H1 (cell line): ENCODE results near the gene IL1RAPL1. TPM values are rescaled to one million over a fixed set of nuclear protein-coding genes. Genes with fewer than 3 reads are reported as not detected.

Experiments used
- CTCF ChIA-PET: fragments of 300-600 bp; sonication (Branson Sonifier 250); formaldehyde crosslinking; loops from one replicate; lab custom pipeline; 2021; ENCODE audit not compliant: partially characterized antibody; lab: Charles Lee
- POLR2A ChIA-PET: fragments of 300-600 bp; sonication (Branson Sonifier 250); formaldehyde crosslinking; loops from one replicate; lab custom pipeline; 2021; ENCODE audit warnings: inconsistent platforms; ENCODE audit not compliant: partially characterized antibody; lab: Charles Lee
- DNase-seq, 2 experiments: peaks; one replicate each; pipeline versions ENCODE4 v3.0.0 to v3.0.0-alpha.2; 2010 to 2022; ENCODE audit warnings: low spot score in 2 of 2, low read depth in 1 of 2, mixed read lengths in 1 of 2
- FAIRE-seq: peaks from 2 replicates; lab custom pipeline; 2011; peaks lifted over from hg19 to GRCh38; lab: Jason Lieb, UNC
- H2AFZ ChIP-seq: 2 replicates; pipeline ENCODE4 v1.8.1; 2012; ENCODE audit warnings: low read length, inconsistent platforms
- H2AK5ac ChIP-seq: 2 replicates; pipeline ENCODE4 v1.6.1; 2013; ENCODE audit warnings: low read depth, low read length
- H2BK120ac ChIP-seq: replicated peaks from 2 replicates; pipeline ENCODE3; 2013; ENCODE audit warnings: low read depth, low read length, inconsistent platforms
- H2BK12ac ChIP-seq: 2 replicates; pipeline ENCODE4 v1.6.1; 2013; ENCODE audit warnings: low read depth, low read length
- H2BK15ac ChIP-seq: 2 replicates; pipeline ENCODE4 v1.6.1; 2013; ENCODE audit warnings: low read length
- H2BK20ac ChIP-seq: 2 replicates; pipeline ENCODE4 v1.6.1; 2013; ENCODE audit warnings: low read length
- H2BK5ac ChIP-seq: 2 replicates; pipeline ENCODE4 v1.6.1; 2013; ENCODE audit warnings: low read depth, low read length
- H3K14ac ChIP-seq: 2 replicates; pipeline ENCODE4 v1.6.1; 2013; ENCODE audit warnings: inconsistent platforms; ENCODE audit not compliant: insufficient read length
- H3K18ac ChIP-seq: 2 replicates; pipeline ENCODE4 v1.6.1; 2013; ENCODE audit warnings: low read length; ENCODE audit errors: extremely low read depth
- H3K23ac ChIP-seq: 2 replicates; pipeline ENCODE4 v1.6.1; 2013; ENCODE audit warnings: inconsistent platforms; ENCODE audit not compliant: insufficient read length
- H3K23me2 ChIP-seq: 2 replicates; pipeline ENCODE4 v1.6.1; 2013; ENCODE audit warnings: low read depth, low read length
- H3K27ac ChIP-seq: 2 replicates; pipeline ENCODE4 v1.6.1; 2011; ENCODE audit warnings: low read depth, low read length, inconsistent platforms
- H3K27me3 ChIP-seq, 4 experiments: replicated peaks in 1 of 4; 1 replicate in 1 of 4; 2 replicates in 3 of 4; pipeline versions ENCODE4 v1.6.1 to v1.8.1; 2011 to 2013; ENCODE audit warnings: low read length in 3 of 4, mild to moderate bottlenecking in 3 of 4, inconsistent platforms in 2 of 4, mixed read lengths in 2 of 4, moderate library complexity in 1 of 4; ENCODE audit not compliant: control insufficient read depth in 3 of 4, insufficient read depth in 3 of 4; ENCODE audit errors: extremely low read depth in 1 of 4
- H3K36me3 ChIP-seq, 4 experiments: 2 replicates each; pipeline versions ENCODE4 v1.6.1 to v1.8.1; 2011 to 2013; ENCODE audit warnings: mild to moderate bottlenecking in 4 of 4, low read length in 3 of 4, moderate library complexity in 2 of 4, control low read depth in 1 of 4, inconsistent platforms in 1 of 4; ENCODE audit not compliant: insufficient read depth in 4 of 4, control insufficient read depth in 2 of 4
- H3K4ac ChIP-seq: replicated peaks from 2 replicates; pipeline ENCODE3; 2013; ENCODE audit warnings: low read length, low read depth, mixed read lengths, inconsistent platforms; ENCODE audit not compliant: insufficient read length
- H3K4me1 ChIP-seq, 4 experiments: replicated peaks in 1 of 4; 1 replicate in 1 of 4; 2 replicates in 3 of 4; pipeline versions ENCODE4 v1.6.1 to v1.8.1; 2011 to 2013; ENCODE audit warnings: low read length in 3 of 4, inconsistent platforms in 2 of 4, mixed read lengths in 1 of 4; ENCODE audit not compliant: insufficient read depth in 4 of 4, control insufficient read depth in 3 of 4
- H3K4me2 ChIP-seq, 2 experiments: 2 replicates each; pipeline versions ENCODE4 v1.6.1 to v1.8.1; 2011 to 2013; ENCODE audit warnings: low read depth in 2 of 2, low read length in 2 of 2, control low read depth in 1 of 2, inconsistent platforms in 1 of 2, mild to moderate bottlenecking in 1 of 2; ENCODE audit not compliant: insufficient read depth in 1 of 2
- H3K4me3 ChIP-seq, 4 experiments: fragments of 200-600, 300-600 bp in 1 of 4; sonication (generic), shearing (Covaris generic), sonication (Bioruptor Twin) in 1 of 4; 2 replicates each; pipeline versions ENCODE4 v1.5.1 to v1.8.1; 2011 to 2016; ENCODE audit warnings: low read length in 4 of 4, low read depth in 3 of 4, control low read depth in 2 of 4, inconsistent platforms in 2 of 4, mild to moderate bottlenecking in 2 of 4, mixed read lengths in 1 of 4, moderate library complexity in 1 of 4; ENCODE audit not compliant: insufficient read depth in 2 of 4; ENCODE audit errors: extremely low read depth in 1 of 4
- H3K56ac ChIP-seq: replicated peaks from 2 replicates; pipeline ENCODE3; 2013; ENCODE audit warnings: low read depth, mild to moderate bottlenecking, mixed read lengths, low read length, inconsistent platforms; ENCODE audit not compliant: insufficient read length
- H3K79me1 ChIP-seq: 2 replicates; pipeline ENCODE4 v1.6.1; 2013; ENCODE audit warnings: low read depth, low read length, control low read depth
- H3K79me2 ChIP-seq, 2 experiments: 2 replicates each; pipeline versions ENCODE4 v1.6.1 to v1.8.1; 2012 to 2013; ENCODE audit warnings: low read length in 2 of 2, mild to moderate bottlenecking in 2 of 2, inconsistent platforms in 1 of 2; ENCODE audit not compliant: insufficient read depth in 2 of 2, control insufficient read depth in 1 of 2
- H3K9ac ChIP-seq, 4 experiments: replicated peaks in 1 of 4; 1 replicate in 1 of 4; 2 replicates in 3 of 4; pipeline versions ENCODE4 v1.6.1 to v1.8.1; 2011 to 2013; ENCODE audit warnings: low read depth in 3 of 4, low read length in 3 of 4, control low read depth in 2 of 4, mild to moderate bottlenecking in 2 of 4, moderate library complexity in 2 of 4, inconsistent platforms in 1 of 4; ENCODE audit errors: extremely low read depth in 1 of 4
- H3K9me3 ChIP-seq, 2 experiments: 2 replicates each; pipeline versions ENCODE4 v1.6.1 to v1.8.1; 2012 to 2013; ENCODE audit warnings: mild to moderate bottlenecking in 2 of 2, moderate library complexity in 2 of 2, control low read depth in 1 of 2, inconsistent platforms in 1 of 2, low read depth in 1 of 2, low read length in 1 of 2, mixed read lengths in 1 of 2; ENCODE audit not compliant: insufficient read depth in 2 of 2
- H4K20me1 ChIP-seq, 2 experiments: replicated peaks in 1 of 2; 2 replicates each; pipeline versions ENCODE3 to v1.8.1; 2011 to 2013; ENCODE audit warnings: inconsistent platforms in 2 of 2, low read length in 2 of 2, mild to moderate bottlenecking in 1 of 2; ENCODE audit not compliant: insufficient read depth in 2 of 2, control insufficient read depth in 1 of 2
- H4K5ac ChIP-seq: 2 replicates; pipeline ENCODE4 v1.6.1; 2013; ENCODE audit warnings: low read length, low read depth, mixed read lengths, inconsistent platforms; ENCODE audit not compliant: insufficient read length
- H4K8ac ChIP-seq: 2 replicates; pipeline ENCODE4 v1.8.0; 2013; ENCODE audit warnings: mild to moderate bottlenecking, moderate library complexity, low read length, inconsistent platforms; ENCODE audit not compliant: insufficient read depth; ENCODE audit errors: extremely low read depth
- H4K91ac ChIP-seq: replicated peaks from 2 replicates; pipeline ENCODE3; 2013; ENCODE audit warnings: low read length, mixed read lengths, inconsistent platforms; ENCODE audit not compliant: insufficient read length
- EP300 ChIP-seq, 2 experiments: IDR thresholded peaks; 1 replicate in 1 of 2; 2 replicates in 1 of 2; pipeline ENCODE4 v1.6.1; 2011 to 2012; ENCODE audit warnings: low read depth in 2 of 2, low read length in 2 of 2, mild to moderate bottlenecking in 2 of 2, borderline replicate concordance in 1 of 2, inconsistent platforms in 1 of 2, moderate library complexity in 1 of 2
- KDM5A ChIP-seq: fragments of 200-600 bp; IDR thresholded peaks from 2 replicates; pipeline ENCODE4 v1.7.1; 2012; ENCODE audit warnings: mild to moderate bottlenecking, low read length, inconsistent platforms, mixed read lengths
- MAFK ChIP-seq: IDR thresholded peaks from 2 replicates; pipeline ENCODE4 v1.6.1; 2012; ENCODE audit warnings: low read depth, mild to moderate bottlenecking, improper control_type of control experiment, low read length
- PHF8 ChIP-seq: fragments of 200-600 bp; sonication (generic); conservative IDR thresholded peaks from 2 replicates; pipeline ENCODE4 v1.7.1; 2012; ENCODE audit warnings: low read depth, mild to moderate bottlenecking, inconsistent platforms, low read length, moderate library complexity
- RNF2 ChIP-seq: fragments of 200-900, 300-1000 bp; sonication (generic); IDR thresholded peaks from 2 replicates; pipeline ENCODE4 v1.7.1; 2016; ENCODE audit warnings: borderline replicate concordance, low read depth, mild to moderate bottlenecking, antibody characterized with exemption, low read length; ENCODE audit not compliant: poor library complexity, severe bottlenecking; ENCODE audit errors: missing control alignments
- SP2 ChIP-seq: IDR thresholded peaks from 2 replicates; pipeline ENCODE4 v1.6.1; 2012; ENCODE audit warnings: mild to moderate bottlenecking, low read length, inconsistent platforms
- TAF7 ChIP-seq: optimal IDR thresholded peaks from 2 replicates; pipeline ENCODE3; 2011; ENCODE audit warnings: low read depth, mild to moderate bottlenecking, inconsistent platforms, low read length, moderate library complexity, borderline replicate concordance
- TBP ChIP-seq: IDR thresholded peaks from 2 replicates; pipeline ENCODE4 v1.6.1; 2011; ENCODE audit warnings: low read depth, low read length, improper control_type of control experiment
- WGBS, 2 experiments: shearing (Covaris generic) in 1 of 2; methylation state at CpG; one replicate each; pipeline versions ENCODE4 v1.1.6 to v1.1.7; 2013 to 2015; ENCODE audit warnings: low lambda C conversion rate in 2 of 2, mixed read lengths in 2 of 2, inconsistent platforms in 1 of 2, low coverage in 1 of 2, missing lambda C conversion rate in 1 of 2; ENCODE audit not compliant: insufficient replicate concordance in 2 of 2, insufficient coverage in 1 of 2, insufficient read length in 1 of 2; ENCODE audit errors: extremely low coverage in 1 of 2, missing lambda C conversion rate in 1 of 2; 5-methylcytosine and 5-hydroxymethylcytosine counted together
- polyA plus RNA-seq, 7 experiments: library from polyadenylated mRNA; depleted of rRNA in 3 of 7; stranded (reverse) in 5 of 7; unstranded in 2 of 7; fragments of >200 nt in 5 of 7; fragments of 200-250 nt in 2 of 7; gene quantifications; 1 replicate in 5 of 7; 2 replicates in 1 of 7; 4 replicates in 1 of 7; pipeline versions ENCODE4 v1.2.1 to v1.2.3, GENCODE V29; 2011 to 2013; ENCODE audit warnings: missing spikeins in 2 of 7, mixed read lengths in 2 of 7
- total RNA-seq: library from RNA; stranded (reverse); fragmentation: NEBNext Ultra II Directional; extraction: Animal tissue kit (Norgen Biotek cat#: 25700); gene quantifications from 2 replicates; pipeline ENCODE4 v1.2.1, GENCODE V29; 2021
- TF ChIP-seq, protein P1 (sequence below): IDR thresholded peaks from 2 replicates; pipeline ENCODE4 v1.6.1; 2012; ENCODE audit warnings: inconsistent platforms

Gene IL1RAPL1
- total and polyA plus RNA-seq, 2 of the 8 experiments (the other 6 are each of a cell fraction or from before 2014, with no cell fraction given) = 0.11 to 0.35 TPM

DNA sequence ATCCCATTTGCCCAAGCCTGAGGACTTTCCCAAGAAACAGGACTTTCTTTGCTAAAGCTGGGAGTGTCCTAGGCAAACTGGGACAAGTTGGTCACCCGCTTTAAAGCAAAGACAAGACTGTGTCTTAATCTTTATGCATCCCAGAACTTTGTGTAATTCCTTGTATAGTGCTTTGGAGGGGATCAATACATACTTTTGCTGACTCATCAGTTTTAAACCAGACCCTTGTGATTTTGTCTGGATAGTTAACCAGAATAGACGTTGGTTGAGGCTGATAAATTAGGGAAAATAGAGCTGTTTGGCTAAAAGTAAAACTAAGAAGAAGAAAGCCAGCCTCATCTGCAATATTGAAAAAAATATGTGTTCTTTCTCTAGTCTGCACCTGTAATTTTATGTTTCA is 82.8 kb downstream of the IL1RAPL1 start:
- H2AK5ac ChIP-seq = no peak overlapping the region
- H2BK12ac ChIP-seq = no peak overlapping the region
- H3K27me3 ChIP-seq = no peaks in the 10 kb centered on the region
- no peak overlapping the region for H2BK120ac ChIP-seq
- DNase-seq (no peak), FAIRE-seq (no peak)
- H2BK20ac ChIP-seq = no peak overlapping the region
- H3K14ac ChIP-seq = no peak overlapping the region
- H3K36me3 ChIP-seq = no peaks in the 10 kb centered on the region
- H4K8ac ChIP-seq = no peak overlapping the region
- no peak overlapping the region for H2BK15ac ChIP-seq
- H4K91ac ChIP-seq = no peak overlapping the region
- H3K9me3 ChIP-seq = no peaks in the 10 kb centered on the region
- H3K23ac ChIP-seq = no peak overlapping the region
- CTCF ChIA-PET = no interaction called here
- POLR2A ChIA-PET = no interaction called here
- no peaks in the 10 kb centered on the region for H3K79me1 ChIP-seq
- no peak overlapping the region for H3K4ac ChIP-seq
- H2BK5ac ChIP-seq = no peak overlapping the region
- H4K5ac ChIP-seq = no peak overlapping the region
- no peaks in the 10 kb centered on the region for H3K4me1 ChIP-seq
- no peak overlapping the region for H3K4me3 ChIP-seq
- H3K56ac ChIP-seq = no peak overlapping the region
- H4K20me1 ChIP-seq = no peaks in the 10 kb centered on the region
- H2AFZ ChIP-seq = no peak overlapping the region
- H3K4me2 ChIP-seq = no peak overlapping the region
- TF ChIP-seq TBP (no peak), TAF7 (no peak), KDM5A (no peak), EP300 (IDR thresholded peaks at IDR 0.05; ENCODE audit: borderline replicate concordance in 1 of 2, low read depth in 2 of 2, low read length in 2 of 2) (no peak), PHF8 (no peak), SP2 (no peak), MAFK (peak; percentile 99), RNF2 (no peak)
- TF ChIP-seq, protein P1, sequence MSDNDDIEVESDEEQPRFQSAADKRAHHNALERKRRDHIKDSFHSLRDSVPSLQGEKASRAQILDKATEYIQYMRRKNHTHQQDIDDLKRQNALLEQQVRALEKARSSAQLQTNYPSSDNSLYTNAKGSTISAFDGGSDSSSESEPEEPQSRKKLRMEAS = no peak
- TF ChIP-seq, all 59 proteins: peak for 1
- no peaks in the 10 kb centered on the region for H3K23me2 ChIP-seq
- H3K79me2 ChIP-seq = no peaks in the 10 kb centered on the region
- no peak overlapping the region for H3K9ac ChIP-seq
- H3K27ac ChIP-seq = no peak overlapping the region
- 90% methylated on average over 2 of the region's 2 CpGs; no CpG with 5 or more reads in 1 of the 2 experiments for WGBS, 2 experiments
- no peak overlapping the region for H3K18ac ChIP-seq
